ENCODE results near the gene POGLUT2.

POGLUT2 gene

DNA sequence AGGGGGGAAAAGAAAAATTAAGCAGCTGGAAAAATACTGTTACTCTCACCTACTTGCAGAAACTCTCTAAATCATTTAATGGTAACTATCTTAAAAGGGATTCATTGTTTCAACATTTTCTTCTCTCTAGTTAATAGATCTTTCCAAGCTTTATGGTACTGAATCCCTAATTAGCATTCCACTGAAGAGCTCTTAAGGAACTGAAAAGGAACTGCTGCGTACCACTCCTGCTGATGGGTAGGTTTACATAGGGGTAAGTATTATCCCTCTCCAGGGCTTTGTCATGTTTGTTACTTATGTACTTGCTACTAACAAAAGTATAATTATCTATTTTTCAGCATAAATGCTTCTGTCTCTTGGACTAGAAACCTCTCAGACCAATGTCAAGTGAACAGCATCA lies 37.7 kb downstream of the POGLUT2 start:
- no peak for DNase-seq

GRCh38 chr13:102758842-102759241 lies 39.9 kb downstream of the POGLUT2 start:
- DNase-seq = no peak

GRCh38 chr13:102757006-102757405 lies 41.8 kb downstream of the POGLUT2 start:
- no peak for DNase-seq

GRCh38 chr13:102751886-102752285 lies 46.9 kb downstream of the POGLUT2 start:
- no peak for DNase-seq

DNA sequence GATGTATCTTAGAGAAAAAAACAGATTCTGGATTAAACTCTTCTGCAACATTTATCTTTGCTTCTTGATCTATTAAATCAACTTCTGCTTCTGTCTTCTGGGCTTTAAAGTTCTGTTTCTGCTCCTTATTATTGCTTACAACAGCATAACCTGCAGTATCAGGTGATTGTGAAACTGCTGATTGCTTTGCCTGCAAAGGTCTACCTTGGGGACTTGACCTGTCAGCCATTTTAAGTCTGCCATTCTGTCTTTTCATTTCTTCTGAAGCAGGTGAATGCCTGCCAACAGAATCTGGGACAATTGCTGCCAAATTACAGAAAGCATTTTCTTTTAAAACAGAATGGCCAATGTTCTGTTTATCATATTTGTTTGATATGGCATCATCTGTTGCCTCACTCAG lies 56.3 kb downstream of the POGLUT2 start:
- DNase-seq = no peak

- no peak for DNase-seq
Observed at GRCh38 chr13:102742101-102742500, 56.7 kb downstream of the POGLUT2 start.

Measured in kidney glomerular epithelial cell (primary cell).